DMS53 treated with DMSO at 0.1 percent for 48 hours (cell line): ENCODE data around the gene ATG101.

ENCODE experiments used
- DNase-seq: peaks from one replicate; lab custom pipeline; 2025; ENCODE audit not compliant: unreplicated experiment; lab: John Stamatoyannopoulos, UW

Gene ATG101

DNA sequence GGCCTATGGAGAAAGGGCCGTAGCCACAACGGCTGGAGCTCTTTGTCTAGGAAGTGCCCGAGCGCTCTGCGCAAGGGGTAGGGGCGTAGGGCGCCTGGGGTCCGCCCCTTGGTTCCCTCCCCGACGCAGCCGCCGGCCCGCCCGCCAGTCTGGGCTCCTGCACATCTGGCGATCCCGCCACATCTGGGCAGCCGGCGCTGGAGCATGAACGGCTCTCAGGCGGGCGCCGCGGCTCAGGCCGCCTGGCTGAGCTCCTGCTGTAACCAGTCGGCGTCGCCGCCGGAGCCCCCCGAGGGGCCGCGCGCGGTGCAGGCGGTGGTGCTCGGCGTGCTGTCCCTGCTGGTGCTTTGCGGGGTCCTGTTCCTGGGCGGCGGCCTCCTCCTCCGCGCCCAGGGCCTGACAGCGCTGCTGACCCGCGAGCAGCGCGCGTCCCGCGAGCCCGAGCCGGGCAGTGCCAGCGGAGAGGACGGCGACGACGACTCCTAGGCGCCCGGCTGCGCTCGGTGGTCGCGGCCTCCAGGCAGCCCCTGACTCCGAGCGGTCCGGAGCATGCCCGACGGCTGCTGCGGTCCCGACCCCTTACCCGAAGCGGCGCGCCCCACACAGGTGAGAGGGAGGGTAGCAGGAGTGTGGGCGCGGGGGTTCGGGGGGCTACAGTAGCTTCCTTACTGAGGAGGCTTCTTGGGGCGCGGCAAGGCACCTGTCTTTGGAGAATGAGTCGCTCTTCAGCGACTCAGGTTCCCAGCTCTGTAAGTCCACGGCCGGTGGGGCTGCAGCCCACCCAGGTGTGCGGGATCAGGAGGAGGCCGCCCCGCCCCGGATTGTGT is 10.0 kb downstream of the ATG101 start, which contains the start of gene SMIM41:
SMIM41 (plus strand) TSS at position 129 of the 827 bp plus-strand sequence; CDS start at position 205, 76 bp downstream.
- no peak for DNase-seq

DNA sequence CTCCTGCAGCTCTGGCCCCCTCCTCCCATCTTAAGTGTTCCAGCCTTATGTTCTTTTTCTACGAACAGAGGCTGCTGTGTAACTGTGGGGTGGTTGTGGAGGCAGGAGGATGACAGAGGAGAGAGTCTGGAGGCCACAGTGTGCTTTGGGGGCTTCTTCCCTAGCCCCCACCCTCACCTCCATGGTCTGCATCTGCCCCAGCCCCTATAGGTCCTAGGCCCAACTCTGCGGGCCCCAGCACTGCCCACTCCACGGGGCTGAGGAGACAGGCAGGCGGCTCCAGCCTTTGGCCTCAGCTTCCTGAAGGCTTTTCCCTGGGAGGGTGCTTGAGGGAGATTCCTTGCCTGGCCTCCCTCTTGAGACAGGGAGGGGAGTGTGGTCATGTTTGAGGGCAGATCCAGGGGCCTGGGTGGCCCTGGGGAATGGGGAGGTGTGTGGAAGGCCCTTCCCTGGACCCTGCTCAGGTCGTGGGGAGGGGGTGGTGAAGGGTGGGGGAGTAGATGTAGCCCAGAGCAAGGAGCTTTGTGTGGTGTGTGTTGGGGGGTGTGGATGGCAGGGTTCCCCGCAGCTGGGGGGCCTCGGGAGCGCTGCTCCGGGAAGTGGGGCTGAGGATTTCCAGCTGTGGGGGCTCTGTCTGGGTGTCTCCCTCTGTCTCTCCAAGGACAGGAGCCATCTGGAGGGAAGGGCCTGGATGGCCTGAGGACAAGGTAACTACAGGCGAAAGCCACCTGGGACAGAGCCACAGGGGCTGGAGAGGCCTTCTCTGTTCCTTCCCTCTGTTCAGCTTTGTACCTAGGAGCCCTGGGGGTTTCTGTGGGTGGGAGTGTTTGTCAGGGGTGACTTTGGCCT is 10.8 kb downstream of the ATG101 start:
- DNase-seq = no peak

DNA sequence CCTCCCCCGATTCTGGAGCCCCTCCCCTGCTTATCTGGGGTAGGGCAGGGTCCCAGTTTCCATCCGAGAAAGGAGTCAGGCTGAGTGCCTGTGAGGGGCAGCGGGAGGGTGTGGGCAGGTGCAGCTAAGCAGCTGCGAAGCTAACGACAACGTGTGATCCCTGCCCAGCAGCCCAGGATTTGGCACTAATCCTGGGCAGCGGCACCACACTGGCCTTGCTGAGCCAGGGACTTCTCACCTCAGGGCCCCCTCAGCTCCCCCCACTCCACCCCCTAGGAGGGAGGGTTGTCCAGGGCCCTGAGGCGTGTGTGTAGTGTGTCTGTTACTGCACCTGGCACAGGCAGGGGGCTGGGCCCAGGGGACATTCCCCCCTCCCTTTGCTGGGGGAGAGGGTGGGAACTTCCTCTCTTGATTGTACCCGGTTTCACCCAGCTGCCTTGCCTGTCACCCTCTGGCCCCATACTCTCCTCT is 11.5 kb downstream of the ATG101 start:
- DNase-seq = peak; percentile 22

DNA sequence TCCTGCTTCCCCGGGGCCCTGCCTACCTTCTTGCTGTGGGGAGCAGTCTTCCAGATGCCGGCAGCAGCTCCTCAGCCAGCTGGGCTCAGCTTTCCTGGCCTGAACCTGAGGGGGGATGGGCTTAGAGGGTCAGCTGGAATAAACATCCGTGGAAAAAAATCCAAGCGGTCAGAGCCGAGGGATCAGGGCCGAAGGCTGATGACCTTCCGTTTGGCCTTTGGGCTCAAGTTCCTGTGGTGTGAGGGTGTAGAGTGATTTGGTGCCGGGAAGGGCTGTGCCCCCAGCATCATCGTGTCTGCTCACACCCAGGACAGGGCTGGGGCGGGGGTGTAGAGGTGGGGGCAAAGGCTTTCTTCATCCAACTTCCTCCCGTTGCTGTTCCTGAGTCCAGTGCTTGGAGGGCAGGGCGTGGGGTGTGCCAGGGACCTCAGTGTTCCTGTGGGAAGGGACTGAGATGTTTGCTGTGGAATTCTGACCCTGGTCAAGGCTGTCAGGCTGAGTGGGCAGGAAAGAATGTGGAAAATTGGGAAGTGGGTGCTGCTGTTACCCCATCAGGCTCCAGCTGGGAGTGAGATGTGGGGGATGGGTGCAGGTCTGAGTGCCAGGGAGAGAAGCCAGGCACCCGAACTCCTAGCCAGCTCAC is 12.4 kb downstream of the ATG101 start:
- no peak for DNase-seq

DNA sequence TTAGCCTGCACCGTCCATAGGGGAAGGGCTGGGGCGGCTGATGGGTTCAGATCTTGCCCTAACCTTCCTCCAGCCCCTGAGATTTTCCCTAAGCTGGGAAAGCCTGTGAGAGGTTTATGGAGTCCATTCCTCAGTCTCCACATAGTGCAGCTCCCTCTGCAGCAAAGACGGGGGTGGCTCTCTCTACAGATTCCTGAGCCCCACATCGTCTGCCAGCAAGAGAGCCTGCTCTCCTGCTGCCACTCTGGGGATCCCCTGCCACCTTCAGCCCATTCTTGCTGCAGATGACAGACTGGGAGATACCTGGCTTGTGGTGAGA is 12.8 kb downstream of the ATG101 start:
- DNase-seq = no peak

DNA sequence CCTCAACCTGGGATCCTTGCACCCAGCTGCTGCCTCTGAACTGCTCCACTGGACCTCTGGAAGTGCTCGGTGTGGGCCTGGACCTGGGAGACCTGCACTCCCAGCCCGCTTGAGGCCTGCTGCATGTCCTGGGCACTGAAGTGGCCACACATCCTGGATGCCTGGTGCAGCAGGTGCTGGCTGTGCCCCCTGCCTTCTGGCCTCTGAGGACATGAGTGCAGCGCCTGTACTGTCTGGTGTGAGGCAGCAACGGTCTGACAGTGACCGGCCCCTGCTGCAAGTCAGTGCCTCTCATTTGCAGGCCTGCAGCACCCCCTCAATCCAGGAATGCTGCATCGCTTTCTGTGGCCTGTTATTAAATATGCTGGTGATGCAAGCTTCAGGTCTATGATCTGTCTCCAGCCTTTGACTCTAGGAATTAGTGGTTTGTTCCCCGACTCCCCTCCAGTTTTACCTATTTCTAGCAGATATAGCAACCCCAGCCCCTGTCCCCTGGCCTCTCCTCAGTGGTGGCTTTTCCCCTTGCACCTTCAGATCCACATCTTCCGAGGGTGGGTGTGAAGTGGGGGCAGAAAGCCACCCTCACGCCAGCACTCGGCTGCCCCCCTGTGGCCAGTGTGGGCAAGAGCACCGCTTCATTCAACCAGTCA is 13.3 kb downstream of the ATG101 start:
- peak; percentile 55 for DNase-seq

DNA sequence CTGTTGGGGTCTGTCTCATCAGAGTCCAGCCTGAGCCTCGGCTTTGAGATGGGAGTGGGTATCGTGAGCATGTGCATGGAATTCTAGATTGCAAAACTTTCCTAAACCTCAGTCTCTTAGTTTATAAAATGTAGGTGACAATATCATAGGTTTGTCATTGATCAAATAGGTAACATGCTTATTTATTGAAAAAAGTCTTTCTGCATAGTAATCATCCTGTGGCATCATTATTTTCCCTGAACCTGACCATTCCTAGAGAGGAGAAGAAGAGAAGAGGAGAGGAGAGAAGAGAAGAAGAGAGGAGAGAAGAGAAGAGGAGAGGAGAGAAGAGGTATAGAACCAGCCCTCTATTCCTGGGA is 13.8 kb downstream of the ATG101 start:
- no peak for DNase-seq

DNA sequence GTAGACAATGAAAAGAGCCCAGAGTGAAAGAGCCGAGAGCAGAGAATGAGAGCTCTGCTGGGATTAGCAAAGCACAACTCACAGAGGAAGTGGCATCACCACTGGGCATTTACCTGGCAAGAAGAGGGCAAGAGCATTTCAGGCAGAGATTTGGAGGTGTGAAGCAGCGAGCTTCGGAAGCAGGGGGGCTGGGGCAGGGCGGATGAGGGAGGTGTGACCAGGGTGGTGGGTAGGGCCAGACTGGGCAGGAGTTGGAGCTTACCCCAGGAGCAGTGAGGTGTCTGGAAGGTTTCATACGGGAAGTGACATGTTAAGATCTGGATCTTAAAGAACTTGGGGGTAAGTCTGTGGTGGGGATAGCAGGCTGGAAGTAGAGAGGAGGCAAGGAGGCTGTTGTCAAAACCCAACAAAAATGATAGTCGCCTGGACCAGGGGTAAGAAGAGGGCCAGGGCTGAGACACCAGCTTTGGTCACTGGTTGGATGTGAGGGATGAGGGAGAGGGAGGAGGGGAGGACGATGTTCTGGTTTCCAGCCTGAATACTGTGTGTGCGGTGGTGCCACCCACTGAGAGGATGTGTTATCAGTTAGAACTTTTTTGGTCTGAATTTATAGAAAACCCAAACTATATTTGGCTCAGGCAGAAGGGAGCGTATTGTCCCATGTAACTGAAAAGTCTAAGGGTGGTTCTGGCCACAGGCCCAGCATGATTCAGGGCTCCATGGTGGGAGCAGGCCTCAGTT is 14.9 kb downstream of the ATG101 start:
- no peak for DNase-seq

DNA sequence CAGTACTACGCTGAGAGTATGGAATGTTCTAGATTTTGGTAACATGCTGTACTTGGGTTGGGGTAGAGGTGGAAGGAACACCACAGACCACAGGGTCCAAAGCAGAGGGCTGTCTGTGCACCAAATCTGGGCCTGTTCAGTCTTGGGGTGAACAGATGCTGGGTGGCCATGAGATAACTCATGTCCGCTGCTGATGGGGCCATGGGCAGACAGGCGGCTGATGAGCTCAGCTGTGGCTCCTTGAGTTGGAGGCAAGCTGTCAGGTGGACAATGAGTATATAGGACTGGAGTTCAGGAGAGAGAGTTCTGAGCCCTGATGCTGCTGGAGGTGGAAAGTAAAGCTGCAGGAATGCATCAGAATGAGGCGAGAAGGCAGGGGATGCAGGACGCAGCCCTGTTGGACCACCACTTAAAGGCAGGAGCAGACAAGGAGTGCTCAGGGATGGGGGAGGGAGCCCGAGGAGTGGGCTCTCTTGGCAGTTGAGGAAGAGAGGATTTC is 16.0 kb downstream of the ATG101 start:
- no peak for DNase-seq

DNA sequence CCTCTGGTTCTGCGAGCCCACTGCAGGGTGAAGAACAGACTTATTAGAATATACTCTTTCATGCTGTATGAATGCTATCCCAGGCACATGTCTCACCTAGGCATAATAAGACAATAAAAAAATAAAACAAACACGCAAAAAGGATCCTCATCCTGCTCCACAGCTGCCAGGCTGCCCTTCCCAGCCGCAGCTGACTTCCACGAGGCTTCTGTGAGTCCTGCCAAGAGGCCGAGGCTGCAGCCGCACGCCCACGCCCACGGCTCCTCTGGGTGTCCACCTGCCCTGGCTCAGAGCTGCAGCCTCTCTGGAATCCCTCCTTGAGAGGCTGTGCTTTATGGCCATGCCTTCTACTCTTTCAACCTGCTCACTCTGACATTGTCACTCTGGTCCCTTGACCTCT is 16.6 kb downstream of the ATG101 start:
- no peak for DNase-seq

DNA sequence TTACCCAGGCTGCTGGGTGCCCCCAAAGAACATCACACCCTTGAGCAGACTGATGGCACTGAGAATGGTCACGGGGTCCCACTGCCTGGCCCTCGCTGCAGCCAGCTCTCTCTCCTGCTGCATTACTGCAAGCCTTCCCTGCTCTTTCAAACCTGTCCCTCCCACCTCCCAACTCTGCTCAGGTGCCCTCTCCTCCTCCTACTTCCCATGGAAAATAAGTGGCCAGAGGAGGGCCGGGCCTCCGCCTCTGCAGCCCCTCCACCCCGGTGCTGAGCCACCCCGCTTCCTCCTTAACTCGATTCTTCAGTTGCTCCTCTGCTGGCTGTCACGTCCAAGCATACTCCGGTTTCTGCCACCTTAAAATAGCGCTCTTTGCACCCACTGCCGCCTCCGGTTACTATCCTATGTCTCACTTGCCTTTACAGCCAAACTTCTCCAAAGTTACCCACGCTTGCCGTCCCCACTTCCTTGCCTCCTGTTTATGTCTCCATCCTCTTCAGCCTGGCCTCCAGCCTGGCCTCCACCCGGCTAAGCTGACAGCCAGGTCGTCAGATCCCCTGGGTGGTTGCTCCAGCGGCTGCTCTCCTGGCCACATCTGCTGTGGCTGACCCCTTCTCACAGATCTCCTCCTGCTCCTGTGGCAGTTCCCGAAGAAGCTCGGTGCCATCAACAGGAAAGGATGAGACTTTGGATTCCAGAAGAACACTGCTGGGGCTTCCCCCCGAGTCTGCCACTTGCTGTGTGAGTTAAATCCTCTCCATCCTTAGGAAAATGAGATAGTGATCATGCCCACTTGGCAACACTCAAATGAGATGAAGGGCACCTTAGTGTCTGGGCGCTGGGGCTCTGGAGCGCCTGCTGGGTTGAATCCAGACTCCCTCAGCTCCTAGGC is 17.4 kb downstream of the ATG101 start:
- no peak for DNase-seq

DNA sequence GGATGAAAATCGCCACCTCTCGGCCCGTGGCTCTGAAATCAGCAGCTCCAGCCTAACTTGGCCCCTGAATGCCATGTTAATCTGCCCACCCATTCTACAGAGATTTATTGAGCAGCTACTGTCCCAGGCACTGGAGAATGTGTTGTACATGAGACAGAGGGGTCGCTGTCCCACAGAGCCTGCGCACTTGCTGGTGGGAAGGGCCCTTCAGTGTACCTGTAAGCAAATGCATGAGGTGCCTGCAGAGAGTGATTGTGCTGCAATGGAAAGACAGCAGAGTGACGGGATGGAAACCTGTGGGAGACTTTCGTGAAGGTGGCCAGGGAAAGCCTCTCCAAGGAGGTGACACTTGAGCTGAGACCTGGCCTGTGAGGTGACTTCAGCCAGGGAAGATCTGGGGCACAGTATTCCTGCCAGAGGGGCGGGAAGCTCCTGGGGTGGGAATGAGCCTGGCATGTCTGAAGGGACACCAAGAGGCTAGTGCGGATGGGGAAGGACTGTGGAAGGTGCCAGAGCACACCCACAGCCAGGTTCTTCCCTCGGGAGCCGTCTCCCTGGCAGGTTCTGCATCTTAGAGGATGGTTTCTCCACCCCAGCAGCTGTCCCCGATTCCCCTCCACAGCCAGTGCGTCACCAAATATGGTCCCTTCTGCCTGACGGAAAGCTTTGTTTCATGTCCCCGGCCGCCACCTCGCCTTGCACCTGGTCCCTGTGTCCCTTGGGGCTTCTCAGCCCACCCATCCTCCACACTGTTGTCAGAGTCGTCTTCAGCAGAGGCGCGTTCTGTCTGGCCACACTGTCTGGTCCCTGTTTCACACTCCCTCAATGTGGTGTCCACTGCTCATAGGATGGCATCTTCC is 18.4 kb downstream of the ATG101 start:
- DNase-seq = no peak

DNA sequence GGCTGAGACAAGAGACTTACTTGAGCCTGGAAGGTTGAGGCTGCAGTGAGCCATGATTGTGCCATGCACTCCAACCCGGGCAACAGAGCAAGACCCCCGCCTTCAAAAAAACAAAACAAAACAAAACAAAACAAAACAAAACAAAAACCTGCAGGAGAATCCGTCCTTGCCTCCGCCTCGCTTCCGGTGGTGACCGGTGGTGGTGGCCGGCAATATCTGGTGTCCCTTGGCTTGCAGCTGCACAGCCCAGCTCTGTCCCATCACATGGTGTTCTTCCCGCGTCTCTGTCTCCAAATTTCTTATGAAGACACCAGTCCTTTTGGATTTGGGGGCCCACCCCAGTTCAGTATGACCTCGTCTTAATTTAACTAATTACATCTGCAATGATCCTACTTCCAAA is 19.7 kb downstream of the ATG101 start:
- no peak for DNase-seq

DNA sequence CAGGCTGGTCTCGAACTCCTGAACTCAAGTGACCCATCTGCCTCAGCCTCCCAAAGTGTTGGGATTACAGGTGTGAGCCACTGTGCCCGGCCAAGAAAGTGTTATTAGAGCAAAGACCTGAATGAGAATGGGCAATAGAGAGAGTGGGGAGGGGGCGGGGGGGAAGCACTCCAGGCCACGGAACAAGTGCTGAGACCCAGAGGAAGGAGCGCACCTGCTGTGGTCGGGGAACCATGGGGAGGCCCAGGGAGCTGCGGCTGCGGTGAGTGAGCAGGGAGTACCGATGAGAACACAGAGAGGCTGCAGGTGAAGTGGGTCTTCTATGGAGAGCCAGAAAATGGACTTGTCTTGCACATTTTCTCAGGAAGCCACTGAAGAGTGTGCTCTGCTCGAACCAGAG is 20.5 kb downstream of the ATG101 start:
- DNase-seq = no peak

DNA sequence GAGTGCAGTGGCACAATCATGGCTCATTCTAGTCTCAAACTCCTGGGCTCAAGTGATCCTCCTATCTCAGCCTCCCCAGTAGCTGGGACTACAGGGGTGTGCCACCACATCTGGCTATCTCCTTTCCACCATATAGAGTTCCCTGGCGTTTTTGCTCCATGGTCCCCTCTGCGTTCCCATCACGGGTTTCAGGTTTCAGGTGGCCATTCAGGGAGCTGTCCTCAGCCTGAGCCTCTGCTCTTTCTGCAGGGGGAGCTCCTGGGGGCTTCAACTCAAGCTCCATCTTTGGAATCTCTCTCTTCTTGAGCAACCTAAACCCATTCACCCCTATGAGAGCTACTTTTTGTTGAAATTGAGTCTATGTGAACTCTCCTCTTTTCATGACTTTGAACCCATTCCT is 21.3 kb downstream of the ATG101 start:
- DNase-seq = no peak

DNA sequence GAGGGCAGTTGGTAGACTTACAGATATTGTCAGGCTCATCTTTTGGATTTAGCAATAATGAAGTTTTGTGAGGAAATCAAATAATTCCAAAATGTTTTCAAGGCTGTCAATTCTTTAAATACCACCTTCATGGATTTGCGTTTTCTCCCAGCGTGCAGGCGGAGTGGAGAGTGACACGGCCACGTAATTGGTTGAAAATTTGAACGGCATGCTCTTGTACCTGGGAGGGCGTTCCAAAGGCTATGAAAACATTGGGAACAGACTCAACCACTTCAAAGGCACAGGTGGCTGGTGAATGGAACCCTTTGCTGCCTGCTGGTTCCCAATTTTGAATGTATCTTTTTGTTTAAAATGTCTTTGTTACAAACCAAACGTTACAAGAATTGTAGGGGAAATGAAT is 22.1 kb downstream of the ATG101 start:
- no peak for DNase-seq

DNA sequence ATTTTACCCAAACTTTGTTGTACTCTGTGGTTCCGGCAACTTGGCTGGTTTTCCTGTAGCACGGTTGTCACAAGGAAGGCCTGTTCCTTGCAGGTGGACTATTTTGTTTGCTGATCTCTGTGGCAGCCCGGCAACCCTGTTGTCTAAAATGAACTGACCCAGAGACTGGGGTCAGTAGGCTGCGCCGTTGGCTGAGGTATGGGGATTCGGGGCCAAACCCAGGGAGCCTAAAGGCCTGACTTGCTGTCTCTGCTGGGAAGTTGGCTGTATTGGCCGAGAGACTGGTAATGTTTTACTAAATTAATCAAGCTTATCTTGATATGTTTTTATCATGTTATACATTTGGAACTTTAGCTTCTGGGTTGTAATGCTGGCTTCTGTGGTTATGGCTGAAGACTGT is 23.6 kb downstream of the ATG101 start:
- no peak for DNase-seq

DNA sequence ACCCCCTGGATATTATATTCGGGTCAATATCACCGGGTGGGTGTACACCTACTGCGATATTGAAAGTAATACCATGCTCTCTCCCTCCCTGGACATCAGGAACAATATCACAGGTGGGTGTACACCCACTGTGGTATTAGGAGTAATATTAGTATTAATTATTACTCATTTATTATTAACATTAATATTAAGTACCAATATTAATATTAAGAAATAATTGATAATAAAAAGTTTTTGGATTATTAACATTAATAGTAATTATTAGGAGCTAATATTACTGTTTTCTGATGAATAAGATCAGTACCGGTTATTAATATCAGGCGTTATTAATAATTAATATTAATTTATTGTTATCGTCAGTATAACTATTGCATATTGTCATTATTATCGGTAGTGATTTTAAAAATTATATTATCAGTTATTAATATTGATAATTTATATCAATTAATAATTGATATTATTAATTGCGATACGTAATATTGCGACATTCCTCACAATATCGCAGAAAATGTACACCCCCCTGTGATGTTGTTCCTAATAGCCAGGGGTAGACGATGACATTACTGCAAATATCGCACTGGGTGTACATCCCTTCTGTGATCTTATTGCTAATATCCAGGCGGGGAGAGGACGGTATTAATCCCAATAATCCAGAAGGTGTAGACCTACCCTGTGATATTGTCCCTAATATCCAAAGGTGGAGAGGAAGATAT is 26.7 kb downstream of the ATG101 start:
- no peak for DNase-seq
